ENCODE data around the gene LEO1. TPM values are rescaled to one million over a fixed set of nuclear protein-coding genes. Genes with fewer than 3 reads are reported as not detected.

The LEO1 gene
- total and polyA plus RNA-seq, 4 donors: 11.3 to 23.3 (median 13.9) TPM

DNA sequence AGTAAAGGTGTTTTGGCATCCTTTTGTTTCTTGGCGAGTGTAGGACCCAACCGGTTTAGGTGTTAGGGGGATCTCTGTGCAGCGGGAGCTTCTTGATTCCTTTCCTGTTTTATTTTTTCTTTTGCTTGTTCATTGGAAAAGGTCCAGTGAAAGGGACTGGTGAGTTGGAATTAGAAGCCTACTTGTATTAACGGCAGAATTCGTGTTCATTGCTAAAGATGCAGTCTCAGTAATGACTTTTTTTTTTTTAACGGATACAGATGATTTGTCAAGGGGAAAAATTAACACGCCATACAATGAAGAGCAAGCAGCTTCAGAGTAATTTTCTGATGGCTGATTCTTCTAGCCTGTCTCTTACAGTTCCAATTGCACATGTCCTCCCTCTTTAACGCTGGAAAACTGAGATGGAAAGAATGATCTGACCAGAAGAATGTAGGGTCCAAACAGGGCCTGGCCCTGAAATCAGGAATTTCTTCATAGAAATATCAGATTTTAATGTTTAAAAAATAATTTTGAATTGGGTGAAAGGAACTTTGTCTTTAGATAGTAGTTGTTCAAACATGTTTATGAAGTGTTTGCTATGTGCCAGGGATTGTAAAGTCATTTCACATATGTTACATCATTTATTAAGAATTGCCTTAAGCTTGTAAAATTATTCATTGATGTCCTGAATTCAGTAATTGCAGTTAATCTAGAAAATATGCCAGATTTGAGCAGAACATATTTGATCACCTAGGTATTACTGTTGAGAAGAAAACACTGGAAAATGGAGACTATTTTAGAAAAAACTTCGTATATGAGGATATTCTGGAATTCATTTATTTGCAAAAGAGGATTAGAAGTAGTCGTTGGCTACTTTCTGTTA is 48.9 kb upstream of the LEO1 start:
- 2% methylated on average over 10 of the region's 10 CpGs for WGBS

DNA sequence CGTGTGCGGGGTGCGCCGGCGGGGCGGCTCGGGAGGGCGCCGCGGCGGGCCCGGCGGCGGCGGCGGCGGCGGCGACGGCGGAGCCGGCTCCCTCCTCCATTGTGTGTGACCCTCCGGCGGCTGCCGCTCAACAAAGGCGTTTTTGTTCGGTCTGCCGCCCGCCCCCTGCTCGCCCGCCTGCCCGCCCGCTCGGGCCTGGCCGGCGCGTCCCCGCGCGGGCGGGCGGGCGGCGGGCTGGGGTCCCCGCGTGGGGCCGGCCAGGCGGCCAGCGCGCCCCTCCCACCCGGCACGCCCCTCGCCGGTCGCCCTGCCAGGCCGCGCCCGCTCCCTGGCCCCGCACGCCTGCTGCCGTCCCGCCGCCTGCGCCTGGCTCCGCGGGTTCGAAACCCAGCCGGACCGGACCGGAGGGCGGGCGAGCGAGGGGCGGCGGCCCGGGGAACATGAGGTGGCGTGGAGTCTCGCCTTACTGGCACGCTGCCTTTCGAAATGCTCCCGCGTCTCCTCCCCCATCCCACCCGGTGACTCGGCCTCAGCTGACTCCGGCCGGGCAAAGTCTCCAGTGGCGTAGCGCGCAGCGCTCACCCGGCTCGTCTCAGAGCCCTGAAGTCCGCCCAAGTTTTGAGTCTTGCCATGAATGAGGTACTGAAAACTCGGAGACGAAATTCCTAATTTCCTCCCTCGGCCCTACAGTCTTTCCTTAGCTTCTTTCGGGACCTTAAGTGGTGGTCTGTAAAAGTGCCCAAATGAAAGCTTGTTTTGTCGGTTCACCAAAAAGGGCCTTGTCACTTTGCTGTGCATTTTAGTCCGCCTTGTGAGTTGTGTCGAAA is 48.0 kb upstream of the LEO1 start:
- Histone ChIP-seq H3K27ac (ENCODE audit: low read depth in 1 of 2, low read length in 2 of 2) (peak overlapping the region; percentile 96 to 99), H3K4me1 (ENCODE audit: control insufficient read depth in 4 of 4, insufficient read depth in 4 of 4, low read length in 3 of 4) (peaks cover 0 to 25% (median 10%) of the 10 kb centered on the region in 4 donors), H3K27me3 (ENCODE audit: control insufficient read depth in 4 of 4, insufficient read depth in 4 of 4, low read length in 3 of 4) (no peaks in the 10 kb centered on the region), H3K9ac (ENCODE audit: low read depth in 1 of 2, low read length in 2 of 2) (peak overlapping the region; percentile 100), H3K9me3 (ENCODE audit: control insufficient read depth in 4 of 4, low read length in 3 of 4) (no peaks in the 10 kb centered on the region), H3K4me3 (ENCODE audit: low read depth in 1 of 3, low read length in 3 of 3) (peak overlapping the region; percentile 64 to 97 (median 70)), H3K36me3 (ENCODE audit: control insufficient read depth in 4 of 4, insufficient read depth in 3 of 4, low read depth in 1 of 4, low read length in 3 of 4) (no peaks in the 10 kb centered on the region)
- DNase-seq (ENCODE audit: low spot score): peak; percentile 83
- WGBS: under 1% methylated on average over 100 of the region's 100 CpGs
- peak; percentile 63 for TF ChIP-seq SP1 (IDR thresholded peaks at IDR 0.05)
- TF ChIP-seq HNF4G (IDR thresholded peaks at IDR 0.05): peak; percentile 73
- TF ChIP-seq, protein P1, sequence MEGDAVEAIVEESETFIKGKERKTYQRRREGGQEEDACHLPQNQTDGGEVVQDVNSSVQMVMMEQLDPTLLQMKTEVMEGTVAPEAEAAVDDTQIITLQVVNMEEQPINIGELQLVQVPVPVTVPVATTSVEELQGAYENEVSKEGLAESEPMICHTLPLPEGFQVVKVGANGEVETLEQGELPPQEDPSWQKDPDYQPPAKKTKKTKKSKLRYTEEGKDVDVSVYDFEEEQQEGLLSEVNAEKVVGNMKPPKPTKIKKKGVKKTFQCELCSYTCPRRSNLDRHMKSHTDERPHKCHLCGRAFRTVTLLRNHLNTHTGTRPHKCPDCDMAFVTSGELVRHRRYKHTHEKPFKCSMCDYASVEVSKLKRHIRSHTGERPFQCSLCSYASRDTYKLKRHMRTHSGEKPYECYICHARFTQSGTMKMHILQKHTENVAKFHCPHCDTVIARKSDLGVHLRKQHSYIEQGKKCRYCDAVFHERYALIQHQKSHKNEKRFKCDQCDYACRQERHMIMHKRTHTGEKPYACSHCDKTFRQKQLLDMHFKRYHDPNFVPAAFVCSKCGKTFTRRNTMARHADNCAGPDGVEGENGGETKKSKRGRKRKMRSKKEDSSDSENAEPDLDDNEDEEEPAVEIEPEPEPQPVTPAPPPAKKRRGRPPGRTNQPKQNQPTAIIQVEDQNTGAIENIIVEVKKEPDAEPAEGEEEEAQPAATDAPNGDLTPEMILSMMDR (IDR thresholded peaks at IDR 0.05; ENCODE audit: low read depth, low read length, missing input control): no peak
- TF ChIP-seq HNF4A (conservative IDR thresholded peaks at IDR 0.05): peak; percentile 79 to 81
- TF ChIP-seq FOXA1 (IDR thresholded peaks at IDR 0.05): no peak
- no peak for TF ChIP-seq GABPA (IDR thresholded peaks at IDR 0.05 in 1 of 2, conservative IDR thresholded peaks at IDR 0.05 in 1 of 2)
- no peak for TF ChIP-seq YY1 (IDR thresholded peaks at IDR 0.05)
- TF ChIP-seq, protein P2, sequence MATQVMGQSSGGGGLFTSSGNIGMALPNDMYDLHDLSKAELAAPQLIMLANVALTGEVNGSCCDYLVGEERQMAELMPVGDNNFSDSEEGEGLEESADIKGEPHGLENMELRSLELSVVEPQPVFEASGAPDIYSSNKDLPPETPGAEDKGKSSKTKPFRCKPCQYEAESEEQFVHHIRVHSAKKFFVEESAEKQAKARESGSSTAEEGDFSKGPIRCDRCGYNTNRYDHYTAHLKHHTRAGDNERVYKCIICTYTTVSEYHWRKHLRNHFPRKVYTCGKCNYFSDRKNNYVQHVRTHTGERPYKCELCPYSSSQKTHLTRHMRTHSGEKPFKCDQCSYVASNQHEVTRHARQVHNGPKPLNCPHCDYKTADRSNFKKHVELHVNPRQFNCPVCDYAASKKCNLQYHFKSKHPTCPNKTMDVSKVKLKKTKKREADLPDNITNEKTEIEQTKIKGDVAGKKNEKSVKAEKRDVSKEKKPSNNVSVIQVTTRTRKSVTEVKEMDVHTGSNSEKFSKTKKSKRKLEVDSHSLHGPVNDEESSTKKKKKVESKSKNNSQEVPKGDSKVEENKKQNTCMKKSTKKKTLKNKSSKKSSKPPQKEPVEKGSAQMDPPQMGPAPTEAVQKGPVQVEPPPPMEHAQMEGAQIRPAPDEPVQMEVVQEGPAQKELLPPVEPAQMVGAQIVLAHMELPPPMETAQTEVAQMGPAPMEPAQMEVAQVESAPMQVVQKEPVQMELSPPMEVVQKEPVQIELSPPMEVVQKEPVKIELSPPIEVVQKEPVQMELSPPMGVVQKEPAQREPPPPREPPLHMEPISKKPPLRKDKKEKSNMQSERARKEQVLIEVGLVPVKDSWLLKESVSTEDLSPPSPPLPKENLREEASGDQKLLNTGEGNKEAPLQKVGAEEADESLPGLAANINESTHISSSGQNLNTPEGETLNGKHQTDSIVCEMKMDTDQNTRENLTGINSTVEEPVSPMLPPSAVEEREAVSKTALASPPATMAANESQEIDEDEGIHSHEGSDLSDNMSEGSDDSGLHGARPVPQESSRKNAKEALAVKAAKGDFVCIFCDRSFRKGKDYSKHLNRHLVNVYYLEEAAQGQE (IDR thresholded peaks at IDR 0.05): peak; percentile 94
- TF ChIP-seq EGR1 (IDR thresholded peaks at IDR 0.05; ENCODE audit: low read depth in 2 of 2): no peak
- TF ChIP-seq JUND (IDR thresholded peaks at IDR 0.05): peak; percentile 41 to 44
- no peak for TF ChIP-seq NR2F2 (IDR thresholded peaks at IDR 0.05)
- TF ChIP-seq, protein P3, sequence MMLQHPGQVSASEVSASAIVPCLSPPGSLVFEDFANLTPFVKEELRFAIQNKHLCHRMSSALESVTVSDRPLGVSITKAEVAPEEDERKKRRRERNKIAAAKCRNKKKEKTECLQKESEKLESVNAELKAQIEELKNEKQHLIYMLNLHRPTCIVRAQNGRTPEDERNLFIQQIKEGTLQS (IDR thresholded peaks at IDR 0.05): peak; percentile 60
- peak; percentile 92 for TF ChIP-seq TAF1 (conservative IDR thresholded peaks at IDR 0.05)
- TF ChIP-seq, protein P4, sequence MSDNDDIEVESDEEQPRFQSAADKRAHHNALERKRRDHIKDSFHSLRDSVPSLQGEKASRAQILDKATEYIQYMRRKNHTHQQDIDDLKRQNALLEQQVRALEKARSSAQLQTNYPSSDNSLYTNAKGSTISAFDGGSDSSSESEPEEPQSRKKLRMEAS (IDR thresholded peaks at IDR 0.05): peak; percentile 37
- TF ChIP-seq RXRA (IDR thresholded peaks at IDR 0.05): peak; percentile 79 to 89
- TF ChIP-seq, protein P5, sequence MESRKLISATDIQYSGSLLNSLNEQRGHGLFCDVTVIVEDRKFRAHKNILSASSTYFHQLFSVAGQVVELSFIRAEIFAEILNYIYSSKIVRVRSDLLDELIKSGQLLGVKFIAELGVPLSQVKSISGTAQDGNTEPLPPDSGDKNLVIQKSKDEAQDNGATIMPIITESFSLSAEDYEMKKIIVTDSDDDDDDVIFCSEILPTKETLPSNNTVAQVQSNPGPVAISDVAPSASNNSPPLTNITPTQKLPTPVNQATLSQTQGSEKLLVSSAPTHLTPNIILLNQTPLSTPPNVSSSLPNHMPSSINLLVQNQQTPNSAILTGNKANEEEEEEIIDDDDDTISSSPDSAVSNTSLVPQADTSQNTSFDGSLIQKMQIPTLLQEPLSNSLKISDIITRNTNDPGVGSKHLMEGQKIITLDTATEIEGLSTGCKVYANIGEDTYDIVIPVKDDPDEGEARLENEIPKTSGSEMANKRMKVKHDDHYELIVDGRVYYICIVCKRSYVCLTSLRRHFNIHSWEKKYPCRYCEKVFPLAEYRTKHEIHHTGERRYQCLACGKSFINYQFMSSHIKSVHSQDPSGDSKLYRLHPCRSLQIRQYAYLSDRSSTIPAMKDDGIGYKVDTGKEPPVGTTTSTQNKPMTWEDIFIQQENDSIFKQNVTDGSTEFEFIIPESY (IDR thresholded peaks at IDR 0.05): peak; percentile 30

More for the DNA sequence above, 48.9 kb upstream of the LEO1 start:
- DNase-seq (ENCODE audit: low spot score): no peak
- peaks cover 0 to 31% (median 16%) of the 10 kb centered on the region in 4 donors for H3K4me1 ChIP-seq (ENCODE audit: control insufficient read depth in 4 of 4, insufficient read depth in 4 of 4, low read length in 3 of 4)
- no peaks in the 10 kb centered on the region for H3K9me3 ChIP-seq (ENCODE audit: control insufficient read depth in 4 of 4, low read length in 3 of 4)
- H3K9ac ChIP-seq (ENCODE audit: low read depth in 1 of 2, low read length in 2 of 2): peak overlapping the region; percentile 100
- H3K27ac ChIP-seq (ENCODE audit: low read depth in 1 of 2, low read length in 2 of 2): peak overlapping the region; percentile 96 to 99
- peak overlapping the region; percentile 64 to 97 (median 70) for H3K4me3 ChIP-seq (ENCODE audit: low read depth in 1 of 3, low read length in 3 of 3)
- H3K27me3 ChIP-seq (ENCODE audit: control insufficient read depth in 4 of 4, insufficient read depth in 4 of 4, low read length in 3 of 4): no peaks in the 10 kb centered on the region
- no peaks in the 10 kb centered on the region for H3K36me3 ChIP-seq (ENCODE audit: control insufficient read depth in 4 of 4, insufficient read depth in 3 of 4, low read depth in 1 of 4, low read length in 3 of 4)
- TF ChIP-seq FOXA2 (IDR thresholded peaks at IDR 0.05) (no peak), RAD21 (IDR thresholded peaks at IDR 0.05) (peak in 1 of 2 donors; percentile 6), TAF1 (conservative IDR thresholded peaks at IDR 0.05) (peak; percentile 72), RXRA (IDR thresholded peaks at IDR 0.05) (no peak), HNF4A (conservative IDR thresholded peaks at IDR 0.05) (no peak), YY1 (IDR thresholded peaks at IDR 0.05) (peak; percentile 60)
- TF ChIP-seq, protein P1 (IDR thresholded peaks at IDR 0.05; ENCODE audit: low read depth, low read length, missing input control): no peak

Data from liver (tissue), 9 donors.